ENCODE results near the gene RGL1. TPM values are rescaled to one million over a fixed set of nuclear protein-coding genes. Genes with fewer than 3 reads are reported as not detected.

RGL1 gene
- total and polyA plus RNA-seq, 7 donors = 0.93 to 6.8 (median 3.9) TPM

DNA sequence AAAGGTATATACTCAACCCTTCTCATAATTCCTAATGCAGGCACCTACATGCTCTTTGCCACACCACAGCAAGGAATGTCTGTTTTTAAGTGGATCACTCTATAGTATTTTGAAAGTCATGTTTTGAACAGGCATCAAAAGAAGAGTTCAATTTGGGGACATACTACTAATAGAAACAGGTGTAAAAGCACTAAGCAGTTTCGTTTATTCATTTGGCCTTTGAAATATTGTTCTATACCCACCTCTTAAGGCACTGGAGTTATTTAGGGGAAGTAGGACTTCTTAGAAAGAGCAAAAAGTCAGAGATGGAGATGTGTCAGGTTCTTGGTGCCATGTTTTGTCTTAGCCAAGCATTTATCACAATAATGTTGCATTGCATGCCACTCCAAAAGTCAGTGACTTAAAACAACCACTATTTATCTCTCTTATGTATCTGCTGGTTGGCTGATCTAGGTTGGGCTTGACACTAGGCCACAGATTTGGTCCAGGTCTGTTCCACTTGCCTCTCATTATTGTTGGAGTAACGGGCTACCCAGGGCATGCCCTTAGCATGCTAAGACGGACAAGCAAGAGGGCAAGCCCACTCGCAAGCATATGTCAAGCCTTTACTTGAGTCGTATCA is 107.5 kb downstream of the RGL1 start:
- Histone ChIP-seq H3K27me3 (ENCODE audit: insufficient read depth in 3 of 3, low read length in 2 of 3) (no peaks in the 10 kb centered on the region), H3K4me1 (peaks cover 6% of the 10 kb centered on the region), H3K27ac (no peak overlapping the region), H3K4me3 (no peak overlapping the region), H3K36me3 (ENCODE audit: insufficient read depth in 1 of 2, low read depth in 1 of 2) (peaks cover 0 to 53% of the 10 kb centered on the region in 2 donors), H3K9me3 (no peaks in the 10 kb centered on the region)
- intact Hi-C loops (cut with DNase I) = no loop called here
- 89 to 92% (median 91%) methylated on average over 5 of the region's 5 CpGs for whole genome bisulfite sequencing, 3 donors
- DNase-seq (no peak), ATAC-seq (no peak)
- TF ChIP-seq, protein P1, sequence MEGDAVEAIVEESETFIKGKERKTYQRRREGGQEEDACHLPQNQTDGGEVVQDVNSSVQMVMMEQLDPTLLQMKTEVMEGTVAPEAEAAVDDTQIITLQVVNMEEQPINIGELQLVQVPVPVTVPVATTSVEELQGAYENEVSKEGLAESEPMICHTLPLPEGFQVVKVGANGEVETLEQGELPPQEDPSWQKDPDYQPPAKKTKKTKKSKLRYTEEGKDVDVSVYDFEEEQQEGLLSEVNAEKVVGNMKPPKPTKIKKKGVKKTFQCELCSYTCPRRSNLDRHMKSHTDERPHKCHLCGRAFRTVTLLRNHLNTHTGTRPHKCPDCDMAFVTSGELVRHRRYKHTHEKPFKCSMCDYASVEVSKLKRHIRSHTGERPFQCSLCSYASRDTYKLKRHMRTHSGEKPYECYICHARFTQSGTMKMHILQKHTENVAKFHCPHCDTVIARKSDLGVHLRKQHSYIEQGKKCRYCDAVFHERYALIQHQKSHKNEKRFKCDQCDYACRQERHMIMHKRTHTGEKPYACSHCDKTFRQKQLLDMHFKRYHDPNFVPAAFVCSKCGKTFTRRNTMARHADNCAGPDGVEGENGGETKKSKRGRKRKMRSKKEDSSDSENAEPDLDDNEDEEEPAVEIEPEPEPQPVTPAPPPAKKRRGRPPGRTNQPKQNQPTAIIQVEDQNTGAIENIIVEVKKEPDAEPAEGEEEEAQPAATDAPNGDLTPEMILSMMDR (IDR thresholded peaks at IDR 0.05) = no peak

DNA sequence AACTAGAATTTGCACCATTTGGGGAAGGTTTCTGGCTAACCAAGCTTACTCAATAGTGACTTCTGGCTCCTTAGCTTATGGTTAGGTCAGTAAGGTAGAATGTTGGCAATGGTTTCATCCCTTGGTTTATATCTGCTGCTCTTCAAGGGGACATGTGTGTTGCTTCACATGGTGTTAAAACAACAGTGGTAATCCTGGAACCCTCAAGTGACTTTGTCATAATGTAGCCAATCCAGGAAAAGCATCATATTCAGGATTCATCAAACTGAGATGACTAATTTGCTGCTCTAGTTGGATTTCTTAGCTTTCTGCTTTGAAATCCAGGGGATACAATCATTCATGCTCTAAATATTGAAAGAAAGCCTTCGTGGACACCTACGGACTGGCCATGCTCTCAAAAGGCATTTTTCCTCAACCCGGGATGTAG is 108.7 kb downstream of the RGL1 start:
- Histone ChIP-seq H3K4me3 (no peak overlapping the region), H3K36me3 (ENCODE audit: insufficient read depth in 1 of 2, low read depth in 1 of 2) (peaks cover 0 to 50% of the 10 kb centered on the region in 2 donors), H3K27me3 (ENCODE audit: insufficient read depth in 3 of 3, low read length in 2 of 3) (no peaks in the 10 kb centered on the region), H3K27ac (no peak overlapping the region), H3K9me3 (no peaks in the 10 kb centered on the region), H3K4me1 (peaks cover 6% of the 10 kb centered on the region)
- 93 to 95% (median 95%) methylated on average over 3 of the region's 3 CpGs for WGBS, 3 donors
- DNase-seq = no peak
- TF ChIP-seq, protein P1 (IDR thresholded peaks at IDR 0.05) = no peak
- intact Hi-C loops (cut with DNase I) = no loop called here
- ATAC-seq = no peak

DNA sequence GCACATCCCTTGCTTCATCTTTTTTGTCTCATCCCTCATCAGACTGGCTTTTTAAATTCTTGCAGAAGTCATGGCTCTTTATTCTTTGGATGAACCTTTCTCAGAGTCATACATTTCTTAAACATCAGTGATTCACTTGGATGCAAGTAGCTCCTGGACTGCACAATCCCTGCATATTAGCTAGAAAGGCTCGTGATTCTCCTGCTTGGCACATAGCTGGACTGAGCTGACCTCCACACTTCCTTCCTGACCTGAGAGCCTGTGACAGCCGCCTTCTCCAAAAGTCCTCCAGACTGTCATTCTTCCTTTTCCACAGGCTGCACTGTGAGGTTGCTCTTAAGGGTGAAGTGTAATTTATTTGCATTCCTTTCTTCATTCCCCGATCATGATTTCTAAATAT is 109.4 kb downstream of the RGL1 start:
- ATAC-seq (no peak), DNase-seq (no peak)
- intact Hi-C loops (cut with DNase I) = loop anchor here in 1 of 2 donors (2.0 kb wide), 1 partner anchor 259 kb away; no protein-coding TSS in a partner anchor
- 55 to 64% (median 59%) methylated on average over 3 of the region's 3 CpGs for WGBS, 3 donors
- Histone ChIP-seq H3K9me3 (no peaks in the 10 kb centered on the region), H3K4me3 (no peak overlapping the region), H3K27ac (no peak overlapping the region), H3K4me1 (peaks cover 6% of the 10 kb centered on the region), H3K27me3 (ENCODE audit: insufficient read depth in 3 of 3, low read length in 2 of 3) (no peaks in the 10 kb centered on the region), H3K36me3 (ENCODE audit: insufficient read depth in 1 of 2, low read depth in 1 of 2) (peaks cover 0 to 44% of the 10 kb centered on the region in 2 donors)
- TF ChIP-seq, protein P1 (IDR thresholded peaks at IDR 0.05) = no peak

DNA sequence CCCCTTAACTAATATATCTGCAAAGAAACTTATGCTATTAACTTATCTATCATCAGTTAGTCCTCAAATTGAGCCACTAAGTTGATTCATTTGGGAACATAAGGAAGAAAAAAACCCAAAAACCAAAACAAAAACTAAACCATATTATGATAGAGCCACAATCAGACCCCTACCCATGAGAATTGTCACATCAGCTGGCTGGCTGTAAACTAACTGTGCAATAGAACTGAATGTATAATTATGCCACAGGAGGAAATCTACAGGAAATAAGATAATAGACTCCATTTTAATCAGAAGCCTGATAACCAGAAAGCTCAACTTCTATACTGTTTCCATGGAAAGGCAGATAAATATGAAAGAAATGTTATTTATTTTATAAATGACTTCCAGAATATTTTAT is 110.0 kb downstream of the RGL1 start:
- Histone ChIP-seq H3K27me3 (ENCODE audit: insufficient read depth in 3 of 3, low read length in 2 of 3) (no peaks in the 10 kb centered on the region), H3K4me3 (no peak overlapping the region), H3K36me3 (ENCODE audit: insufficient read depth in 1 of 2, low read depth in 1 of 2) (peaks cover 0 to 44% of the 10 kb centered on the region in 2 donors), H3K27ac (no peak overlapping the region), H3K4me1 (peaks cover 6% of the 10 kb centered on the region), H3K9me3 (no peaks in the 10 kb centered on the region)
- intact Hi-C loops (cut with DNase I) = loop anchor here in 1 of 2 donors (2.0 kb wide), 1 partner anchor 260 kb away; no protein-coding TSS in a partner anchor
- TF ChIP-seq, protein P1 (IDR thresholded peaks at IDR 0.05) = no peak
- DNase-seq (no peak), ATAC-seq (no peak)
